Measurements from ENCODE around the gene CBARP. TPM values are rescaled to one million over a fixed set of nuclear protein-coding genes. Genes with fewer than 3 reads are reported as not detected.

CBARP gene
- total RNA-seq, 1 experiment from 2014 or later: 1.9 TPM

DNA sequence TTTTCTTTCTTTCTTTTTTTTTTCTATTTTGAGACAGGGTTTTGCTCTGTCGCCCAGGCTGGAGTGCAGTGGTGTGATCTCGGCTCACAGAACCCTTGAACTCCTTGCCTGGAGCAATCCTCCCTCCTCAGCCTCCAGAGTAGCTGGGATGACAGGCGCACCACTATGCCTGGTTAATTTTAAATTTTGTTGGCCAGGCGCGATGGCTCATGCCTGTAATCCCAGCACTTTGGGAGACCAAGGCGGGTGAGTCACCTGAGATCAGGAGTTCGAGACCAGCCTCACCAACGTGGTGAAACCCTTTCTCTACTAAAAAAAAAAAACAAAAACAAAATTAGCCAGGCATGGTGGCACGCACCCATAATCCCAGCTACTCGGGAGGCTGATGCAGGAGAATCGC, 55.1 kb downstream of the CBARP start:
- Histone ChIP-seq H3K4me3 (no peak overlapping the region), H3K79me2 (ENCODE audit: low read depth) (no peaks in the 10 kb centered on the region), H2AFZ (no peak overlapping the region), H3K4me2 (peak overlapping the region; percentile 71; the same call in 1 of the 2 replicates), H3F3A (ENCODE audit: insufficient read depth, low read depth) (peaks cover 55% of the 10 kb centered on the region), H3K36me3 (ENCODE audit: low read depth) (no peaks in the 10 kb centered on the region), H3K4me1 (replicated peaks; ENCODE audit: insufficient read depth) (peaks cover 59% of the 10 kb centered on the region), H3K9me2 (ENCODE audit: insufficient read depth) (no peaks in the 10 kb centered on the region), H3K27me3 (ENCODE audit: insufficient read depth, low read depth) (no peaks in the 10 kb centered on the region), H4K20me1 (ENCODE audit: insufficient read depth) (no peaks in the 10 kb centered on the region), H3K9me3 (ENCODE audit: insufficient read depth, low read depth) (no peaks in the 10 kb centered on the region), H3K27ac (peak overlapping the region; percentile 95)
- no peak for DNase-seq
- POLR2A ChIA-PET (ENCODE audit: unreplicated experiment): interaction anchor here (0.6 kb wide), 1 partner anchor 11 kb away, joined by 9 read pairs; no protein-coding TSS in a partner anchor
- CTCF ChIA-PET: no interaction called here
- TF ChIP-seq, protein P1, sequence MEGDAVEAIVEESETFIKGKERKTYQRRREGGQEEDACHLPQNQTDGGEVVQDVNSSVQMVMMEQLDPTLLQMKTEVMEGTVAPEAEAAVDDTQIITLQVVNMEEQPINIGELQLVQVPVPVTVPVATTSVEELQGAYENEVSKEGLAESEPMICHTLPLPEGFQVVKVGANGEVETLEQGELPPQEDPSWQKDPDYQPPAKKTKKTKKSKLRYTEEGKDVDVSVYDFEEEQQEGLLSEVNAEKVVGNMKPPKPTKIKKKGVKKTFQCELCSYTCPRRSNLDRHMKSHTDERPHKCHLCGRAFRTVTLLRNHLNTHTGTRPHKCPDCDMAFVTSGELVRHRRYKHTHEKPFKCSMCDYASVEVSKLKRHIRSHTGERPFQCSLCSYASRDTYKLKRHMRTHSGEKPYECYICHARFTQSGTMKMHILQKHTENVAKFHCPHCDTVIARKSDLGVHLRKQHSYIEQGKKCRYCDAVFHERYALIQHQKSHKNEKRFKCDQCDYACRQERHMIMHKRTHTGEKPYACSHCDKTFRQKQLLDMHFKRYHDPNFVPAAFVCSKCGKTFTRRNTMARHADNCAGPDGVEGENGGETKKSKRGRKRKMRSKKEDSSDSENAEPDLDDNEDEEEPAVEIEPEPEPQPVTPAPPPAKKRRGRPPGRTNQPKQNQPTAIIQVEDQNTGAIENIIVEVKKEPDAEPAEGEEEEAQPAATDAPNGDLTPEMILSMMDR (conservative IDR thresholded peaks at IDR 0.05): no peak
- TF ChIP-seq EZH2 (IDR thresholded peaks at IDR 0.05; ENCODE audit: low read depth): no peak
- BruUV-seq (replicated peaks): no TSS peak
- intact Hi-C loops (cut with micrococcal nuclease; ENCODE audit: unreplicated experiment): loop anchor here (5.0 kb wide), 2 partner anchors 65 to 80 kb away; partner anchors contain the start of genes GPX4 and MIDN

DNA sequence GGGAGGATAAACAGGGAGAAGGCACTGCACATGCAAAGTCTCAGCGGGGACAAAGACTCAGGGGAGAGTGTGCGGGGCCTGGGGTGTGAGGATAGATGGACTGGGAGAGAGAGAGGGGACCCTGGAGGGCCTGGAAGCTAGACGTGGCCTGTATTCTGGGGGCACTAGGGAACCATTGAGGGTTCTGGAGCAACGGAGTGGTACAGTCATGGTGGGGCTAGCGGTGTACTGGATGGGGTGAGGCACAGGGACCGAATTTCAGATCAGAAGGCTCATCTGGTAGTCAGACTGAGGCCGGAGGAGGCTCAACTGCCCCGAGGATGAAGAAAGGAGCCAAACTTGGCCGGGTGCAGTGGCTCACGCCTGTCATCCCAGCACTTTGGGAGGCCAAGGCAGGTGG, 55.7 kb downstream of the CBARP start:
- H3K4me2 ChIP-seq: peak overlapping the region; percentile 84
- no peak overlapping the region for H2AFZ ChIP-seq
- no peaks in the 10 kb centered on the region for H3K27me3 ChIP-seq (ENCODE audit: insufficient read depth, low read depth)
- peaks cover 66% of the 10 kb centered on the region for H3K4me1 ChIP-seq (replicated peaks; ENCODE audit: insufficient read depth)
- no peaks in the 10 kb centered on the region for H3K9me2 ChIP-seq (ENCODE audit: insufficient read depth)
- H3F3A ChIP-seq (ENCODE audit: insufficient read depth, low read depth): peaks cover 60% of the 10 kb centered on the region
- no peaks in the 10 kb centered on the region for H3K9me3 ChIP-seq (ENCODE audit: insufficient read depth, low read depth)
- ChIA-PET POLR2A (ENCODE audit: unreplicated experiment) (no interaction called here), CTCF (no interaction called here)
- intact Hi-C loops (cut with micrococcal nuclease; ENCODE audit: unreplicated experiment): loop anchor here (5.0 kb wide), 2 partner anchors 65 to 80 kb away; partner anchors contain the start of genes GPX4 and MIDN
- no peaks in the 10 kb centered on the region for H4K20me1 ChIP-seq (ENCODE audit: insufficient read depth)
- no peaks in the 10 kb centered on the region for H3K36me3 ChIP-seq (ENCODE audit: low read depth)
- peak overlapping the region; percentile 41; the same call in 1 of the 2 replicates for H3K4me3 ChIP-seq
- no peak for TF ChIP-seq EZH2 (IDR thresholded peaks at IDR 0.05; ENCODE audit: low read depth)
- TF ChIP-seq, protein P1 (conservative IDR thresholded peaks at IDR 0.05): no peak
- no peaks in the 10 kb centered on the region for H3K79me2 ChIP-seq (ENCODE audit: low read depth)
- no peak for DNase-seq
- H3K27ac ChIP-seq: peak overlapping the region; percentile 95
- no TSS peak for BruUV-seq (replicated peaks)

DNA sequence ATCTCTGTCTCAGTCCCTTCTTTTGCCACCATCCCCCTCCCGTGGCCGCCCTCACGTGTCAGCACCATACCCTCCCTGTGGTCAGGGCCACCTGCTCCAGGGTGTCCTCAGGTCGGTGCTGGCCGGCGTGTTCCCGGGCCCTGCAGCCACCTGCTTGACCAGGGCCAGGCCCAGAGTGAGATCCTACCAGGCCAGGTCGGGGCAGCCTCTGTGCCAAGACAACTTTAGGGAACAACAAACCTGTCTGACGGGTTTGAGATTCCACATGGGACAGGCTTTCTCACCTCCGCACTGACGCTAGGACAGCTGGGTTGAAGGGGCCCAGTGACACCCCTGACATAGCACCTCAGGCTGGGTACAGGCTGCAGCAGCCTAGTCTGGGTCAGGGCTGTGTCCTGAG, 56.2 kb downstream of the CBARP start:
- ChIA-PET POLR2A (ENCODE audit: unreplicated experiment) (no interaction called here), CTCF (no interaction called here)
- H3K27ac ChIP-seq: peak overlapping the region; percentile 95
- peak; percentile 84 to 87 for DNase-seq
- no peaks in the 10 kb centered on the region for H3K79me2 ChIP-seq (ENCODE audit: low read depth)
- H3K4me2 ChIP-seq: peak overlapping the region; percentile 84
- peaks cover 70% of the 10 kb centered on the region for H3K4me1 ChIP-seq (replicated peaks; ENCODE audit: insufficient read depth)
- no peak for TF ChIP-seq EZH2 (IDR thresholded peaks at IDR 0.05; ENCODE audit: low read depth)
- TF ChIP-seq, protein P1 (conservative IDR thresholded peaks at IDR 0.05): no peak
- no peaks in the 10 kb centered on the region for H3K36me3 ChIP-seq (ENCODE audit: low read depth)
- H3K4me3 ChIP-seq: peak overlapping the region; percentile 41; the same call in 1 of the 2 replicates
- intact Hi-C loops (cut with micrococcal nuclease; ENCODE audit: unreplicated experiment): loop anchor here (5.0 kb wide), 2 partner anchors 66 to 79 kb away; partner anchors contain the start of genes GPX4 and MIDN
- H2AFZ ChIP-seq: no peak overlapping the region
- no peaks in the 10 kb centered on the region for H3K9me3 ChIP-seq (ENCODE audit: insufficient read depth, low read depth)
- no peaks in the 10 kb centered on the region for H4K20me1 ChIP-seq (ENCODE audit: insufficient read depth)
- no peaks in the 10 kb centered on the region for H3K9me2 ChIP-seq (ENCODE audit: insufficient read depth)
- H3K27me3 ChIP-seq (ENCODE audit: insufficient read depth, low read depth): no peaks in the 10 kb centered on the region
- peaks cover 65% of the 10 kb centered on the region for H3F3A ChIP-seq (ENCODE audit: insufficient read depth, low read depth)
- BruUV-seq (replicated peaks): no TSS peak

Other genes starting within 250 kb of the CBARP start
- gene GRIN3B, start 237.6 kb downstream of the CBARP start, total RNA-seq (2021): 0.11 and 0.13 TPM in 2 replicates
- 155 and 162 TPM in 2 replicates for gene TMEM259, start 216.9 kb downstream of the CBARP start, total RNA-seq (2021)
- gene RNU6-2, start 216.5 kb downstream of the CBARP start, total RNA-seq (2021): not detected in 2 replicates
- gene CNN2, start 211.4 kb downstream of the CBARP start, total RNA-seq (2021): 168 and 206 TPM in 2 replicates
- 29.9 and 32.0 TPM in 2 replicates for gene ABCA7, start 197.9 kb downstream of the CBARP start, total RNA-seq (2021)
- 20.2 and 20.6 TPM in 2 replicates for gene ARHGAP45, start 170.8 kb downstream of the CBARP start, total RNA-seq (2021)
- gene POLR2E, start 142.6 kb downstream of the CBARP start, total RNA-seq (2021): 180 and 237 TPM in 2 replicates
- 465 and 489 TPM in 2 replicates for gene GPX4, start 134.0 kb downstream of the CBARP start, total RNA-seq (2021)
- 75.6 and 82.4 TPM in 2 replicates for gene SBNO2, start 63.7 kb downstream of the CBARP start, total RNA-seq (2021)
- gene STK11, start 32.2 kb downstream of the CBARP start, total RNA-seq (2021): 53.0 and 59.5 TPM in 2 replicates
- 157 and 214 TPM in 2 replicates for gene ATP5F1D, start 3.7 kb upstream of the CBARP start, total RNA-seq (2021)
- gene MIDN, start 10.6 kb upstream of the CBARP start, total RNA-seq (2021): 61.4 and 92.0 TPM in 2 replicates
- 86.9 and 143 TPM in 2 replicates for gene CIRBP, start 31.3 kb upstream of the CBARP start, total RNA-seq (2021)
- 51.8 and 64.2 TPM in 2 replicates for gene FAM174C, start 37.5 kb upstream of the CBARP start, total RNA-seq (2021)
- 1.6 TPM in 1 of 2 replicates, not detected in the other for gene EFNA2, start 47.9 kb upstream of the CBARP start, total RNA-seq (2021)
- gene NDUFS7, start 145.9 kb upstream of the CBARP start, total RNA-seq (2021): 67.5 and 83.5 TPM in 2 replicates
- 27.3 and 30.9 TPM in 2 replicates for gene GAMT, start 163.5 kb upstream of the CBARP start, total RNA-seq (2021)
- gene DAZAP1, start 169.6 kb upstream of the CBARP start, total RNA-seq (2021): 122 and 144 TPM in 2 replicates
- 967 and 1,004 TPM in 2 replicates for gene RPS15, start 200.4 kb upstream of the CBARP start, total RNA-seq (2021)
- 1.6 and 2.7 TPM in 2 replicates for gene APC2, start 212.1 kb upstream of the CBARP start, total RNA-seq (2021)
- 28.0 and 31.2 TPM in 2 replicates for gene C19orf25, start 241.2 kb upstream of the CBARP start, total RNA-seq (2021)

All from PC-9 (cell line).